GM19193 (cell line): ENCODE data around the gene UBAP2.

Experiments used
- POLR2A ChIP-seq: IDR thresholded peaks from 4 replicates; pipeline ENCODE4 v1.6.1; 2011; ENCODE audit not compliant: insufficient read depth, insufficient read length; ENCODE audit errors: extremely low read depth

The UBAP2 gene

GRCh38 chr9:34027845-34028574 is 20.7 kb downstream of the UBAP2 start:
- no peak for TF ChIP-seq POLR2A

DNA sequence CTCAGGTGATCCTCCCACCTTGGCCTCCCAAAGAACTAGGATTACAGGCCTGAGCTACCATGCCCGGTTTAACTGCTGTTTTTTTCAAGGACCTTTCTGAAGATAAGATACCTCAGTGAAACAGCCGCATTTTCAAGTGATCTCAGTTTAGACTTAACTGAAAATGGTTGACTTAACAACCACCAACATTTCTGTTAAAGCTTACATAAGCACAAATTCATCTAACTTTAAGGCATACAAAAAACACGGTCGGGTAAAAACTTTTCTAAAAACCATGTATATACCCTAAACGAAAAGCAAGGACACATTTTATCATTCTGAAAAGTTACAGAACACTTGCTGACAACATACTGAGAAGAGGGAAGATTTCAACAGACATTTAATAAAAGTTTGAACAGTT is 22.9 kb downstream of the UBAP2 start:
- TF ChIP-seq POLR2A: no peak

DNA sequence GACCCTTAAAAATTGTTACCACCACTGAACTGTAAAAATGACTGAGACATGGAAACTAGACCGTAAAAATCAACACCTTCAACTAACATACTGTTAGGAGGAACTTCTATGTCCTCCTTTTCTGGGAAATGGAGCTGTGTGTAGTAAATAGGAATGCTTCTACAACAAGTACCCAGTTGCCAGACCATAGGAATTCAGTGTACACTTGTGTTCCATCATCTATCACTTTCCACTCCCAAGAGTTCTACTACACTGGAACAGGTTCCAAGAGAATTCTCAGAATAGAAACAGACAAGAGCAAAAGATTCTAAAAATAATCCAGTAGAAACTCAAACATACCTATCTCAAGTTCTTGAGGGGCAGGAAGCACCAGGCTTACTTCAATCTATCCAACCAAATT is 23.6 kb downstream of the UBAP2 start:
- TF ChIP-seq POLR2A: no peak

GRCh38 chr9:34016149-34016548 is 32.5 kb downstream of the UBAP2 start:
- TF ChIP-seq POLR2A: no peak

DNA sequence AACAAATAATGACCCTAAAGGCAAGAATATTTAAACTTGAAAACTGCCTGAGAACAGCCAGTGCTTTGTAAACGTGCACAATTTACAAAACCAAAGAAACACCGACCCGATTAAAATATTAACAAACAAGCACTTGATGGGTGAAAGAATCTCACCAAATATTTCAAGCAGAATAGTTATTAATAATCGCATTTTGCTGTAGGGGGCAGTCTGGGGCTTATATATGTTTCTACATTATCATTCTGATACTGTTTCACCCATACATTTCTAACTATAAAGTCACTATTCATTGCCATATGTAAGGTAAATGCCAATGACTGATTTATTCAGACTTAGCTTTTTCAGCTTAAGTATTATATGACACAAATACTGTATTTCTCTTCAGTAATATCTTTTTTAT is 37.7 kb downstream of the UBAP2 start:
- no peak for TF ChIP-seq POLR2A

DNA sequence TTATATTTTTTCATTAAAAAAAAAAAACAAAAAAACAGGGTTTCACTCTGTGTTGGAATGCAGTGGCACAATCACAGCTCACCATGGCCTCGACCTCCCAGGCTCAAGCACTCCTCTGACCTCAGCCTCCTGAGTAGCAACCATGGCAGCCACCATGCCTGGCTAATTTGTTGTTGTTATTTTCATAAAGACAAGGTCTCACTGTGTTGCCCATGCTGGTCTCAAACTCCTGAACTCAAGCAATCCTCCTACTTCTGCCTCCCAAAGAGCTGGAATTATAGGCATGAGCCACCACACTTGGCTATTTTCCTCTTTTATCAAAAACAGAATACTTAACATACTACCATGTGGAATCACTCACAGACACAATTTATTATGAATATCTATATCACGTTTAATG is 46.7 kb downstream of the UBAP2 start:
- no peak for TF ChIP-seq POLR2A

DNA sequence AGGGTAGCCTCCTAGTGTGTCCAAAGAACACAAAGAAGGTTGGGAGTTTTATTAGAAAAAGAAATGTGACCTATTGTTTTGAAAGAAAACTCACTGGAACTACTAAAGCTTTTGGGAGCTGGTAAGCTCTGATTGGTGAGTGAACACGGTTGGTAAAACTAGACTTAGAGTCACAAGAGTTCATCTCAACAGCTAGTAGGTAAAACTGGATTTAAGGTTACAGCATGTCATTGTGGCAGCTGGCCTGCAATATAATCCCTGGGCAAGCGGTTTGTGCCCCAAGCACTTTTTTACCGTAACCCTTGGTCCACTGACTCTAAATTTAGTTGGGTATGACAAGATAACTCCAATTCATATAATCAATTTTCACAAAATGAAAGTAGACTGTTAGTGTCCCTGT is 47.4 kb downstream of the UBAP2 start:
- no peak for TF ChIP-seq POLR2A

GRCh38 chr9:33995449-33995848 is 53.2 kb downstream of the UBAP2 start:
- TF ChIP-seq POLR2A: no peak

- TF ChIP-seq POLR2A: no peak
These were observed 55.6 kb downstream of the UBAP2 start for GRCh38 chr9:33993104-33993503.

GRCh38 chr9:33992632-33993031 is 56.1 kb downstream of the UBAP2 start:
- TF ChIP-seq POLR2A: no peak

GRCh38 chr9:33988219-33988890 is 60.3 kb downstream of the UBAP2 start:
- TF ChIP-seq POLR2A: no peak

GRCh38 chr9:33976414-33976813 is 72.3 kb downstream of the UBAP2 start:
- TF ChIP-seq POLR2A: no peak

DNA sequence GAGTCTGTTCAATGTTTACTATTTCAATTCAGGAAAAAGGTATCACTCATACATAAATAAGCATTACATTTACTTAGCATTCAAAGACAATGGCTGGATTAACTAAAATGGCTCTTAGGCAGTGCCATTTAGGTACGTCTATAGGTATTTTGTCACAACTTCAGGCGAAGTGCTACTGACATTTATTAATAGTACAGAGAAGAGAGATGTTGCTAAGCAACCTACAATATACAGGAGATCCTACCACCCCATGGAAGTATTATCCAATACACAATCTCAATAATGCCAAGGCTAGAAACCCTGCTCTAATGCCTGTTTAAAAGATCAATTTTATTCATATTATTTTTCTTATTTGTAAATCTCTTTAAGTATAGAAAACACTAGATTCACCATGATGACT is 76.0 kb downstream of the UBAP2 start:
- TF ChIP-seq POLR2A: no peak

GRCh38 chr9:33964086-33964768 is 84.5 kb downstream of the UBAP2 start:
- no peak for TF ChIP-seq POLR2A

DNA sequence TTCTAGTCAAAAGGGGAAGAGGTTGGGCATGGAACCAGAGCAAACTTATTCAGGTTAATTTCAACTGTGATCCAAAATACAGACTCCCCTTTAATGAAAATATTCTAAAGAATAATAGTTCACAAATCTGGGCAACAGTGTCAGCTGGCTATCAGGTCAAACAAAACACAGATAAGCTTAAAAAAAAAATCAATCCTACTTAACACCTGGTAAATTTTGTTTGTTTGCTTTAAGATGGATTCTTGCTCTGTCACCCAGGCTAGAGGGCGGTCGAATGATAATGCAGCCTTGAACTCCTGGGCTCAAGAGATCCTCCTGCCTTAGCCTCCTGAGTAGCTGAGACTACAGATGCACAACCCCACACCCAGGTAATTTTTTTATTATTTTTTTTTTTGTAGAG is 89.0 kb downstream of the UBAP2 start:
- TF ChIP-seq POLR2A: no peak

DNA sequence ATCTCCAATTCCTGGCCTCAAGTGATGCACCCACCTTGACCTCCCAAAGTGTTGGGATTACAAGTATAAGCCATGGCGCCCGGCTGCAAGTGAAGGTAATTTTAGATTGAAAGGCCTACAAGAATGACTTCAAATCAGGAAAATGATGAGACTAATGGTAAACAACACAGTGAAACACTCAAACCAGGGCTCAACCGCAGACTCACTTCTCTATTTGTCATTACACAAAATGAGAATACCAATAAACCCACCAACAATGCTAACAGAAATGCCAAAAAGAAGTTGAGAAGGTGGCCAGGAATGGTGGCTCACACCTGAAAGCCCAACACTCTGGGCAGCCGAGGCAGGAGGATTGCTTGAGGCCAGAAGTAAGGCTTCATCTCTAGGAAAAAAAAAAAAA is 92.1 kb downstream of the UBAP2 start:
- TF ChIP-seq POLR2A: no peak

- TF ChIP-seq POLR2A: no peak
These were observed 96.6 kb downstream of the UBAP2 start for GRCh38 chr9:33952066-33952465.

GRCh38 chr9:33950371-33950770 is 98.3 kb downstream of the UBAP2 start:
- TF ChIP-seq POLR2A: no peak
